Endothelial cell of umbilical vein (primary cell): Measurements from ENCODE around the gene SLC25A48. TPM values are rescaled to one million over a fixed set of nuclear protein-coding genes. Genes with fewer than 3 reads are reported as not detected.

ENCODE experiments used
- BruUV-seq: library from RNA; stranded (reverse); fragments of 400-500 nt; replicated peaks from 2 replicates; lab custom pipeline; 2021; lab: Mats Ljungman, UMichigan
- CTCF ChIA-PET: fragments of 300-600, 350-600 bp; sonication (Branson Sonifier 250); formaldehyde crosslinking; loops from one replicate; lab custom pipeline; 2021; ENCODE audit warnings: antibody characterized with exemption, inconsistent platforms; lab: Charles Lee
- POLR2A ChIA-PET: fragments of 300-600, 350-600 bp; sonication (Branson Sonifier 250); formaldehyde crosslinking; loops from one replicate; lab custom pipeline; 2021; ENCODE audit warnings: antibody characterized with exemption, inconsistent platforms; lab: Charles Lee
- DNase-seq: peaks from one replicate; pipeline ENCODE4 v3.0.0-alpha.2; 2011; ENCODE audit warnings: low read depth, low spot score
- FAIRE-seq: peaks from 2 replicates; lab custom pipeline; 2011; peaks lifted over from hg19 to GRCh38; lab: Jason Lieb, UNC
- H2AFZ ChIP-seq: 2 replicates; pipeline ENCODE4 v1.6.0; 2012; ENCODE audit warnings: low read depth, low read length, control low read depth, inconsistent platforms
- H3K27ac ChIP-seq: 2 replicates; pipeline ENCODE4 v1.5.1; 2011; ENCODE audit warnings: low read depth, mild to moderate bottlenecking, control low read depth, low read length, moderate library complexity; ENCODE audit not compliant: insufficient read depth
- H3K27me3 ChIP-seq, 2 experiments: 2 replicates each; pipeline versions ENCODE4 v1.6.0 to v1.6.1; 2011; ENCODE audit warnings: low read length in 2 of 2, mixed read lengths in 1 of 2; ENCODE audit not compliant: control insufficient read depth in 2 of 2, insufficient read depth in 2 of 2
- H3K36me3 ChIP-seq, 2 experiments: 2 replicates in 1 of 2; 3 replicates in 1 of 2; pipeline ENCODE4 v1.5.1; 2011; ENCODE audit warnings: low read length in 2 of 2, mild to moderate bottlenecking in 1 of 2, moderate library complexity in 1 of 2; ENCODE audit not compliant: control insufficient read depth in 2 of 2, insufficient read depth in 2 of 2; ENCODE audit errors: extremely low read depth in 1 of 2
- H3K4me1 ChIP-seq: 3 replicates; pipeline ENCODE4 v1.5.1; 2011; ENCODE audit warnings: mild to moderate bottlenecking, low read length; ENCODE audit not compliant: control insufficient read depth, insufficient read depth; ENCODE audit errors: extremely low read depth
- H3K4me2 ChIP-seq: 2 replicates; pipeline ENCODE4 v1.6.1; 2011; ENCODE audit warnings: low read length, control low read depth, mixed read lengths; ENCODE audit not compliant: insufficient read depth
- H3K4me3 ChIP-seq, 3 experiments: fragments of 200-600 bp in 1 of 3; sonication (generic), shearing (Covaris generic) in 1 of 3; replicated peaks in 1 of 3; 2 replicates each; pipeline ENCODE4 v1.5.1; 2011 to 2016; ENCODE audit warnings: control low read depth in 3 of 3, low read length in 3 of 3, mild to moderate bottlenecking in 2 of 3, inconsistent platforms in 1 of 3, low read depth in 1 of 3, moderate library complexity in 1 of 3; ENCODE audit not compliant: insufficient read depth in 1 of 3
- H3K79me2 ChIP-seq: 2 replicates; pipeline ENCODE4 v1.6.0; 2012; ENCODE audit warnings: low read length, inconsistent platforms; ENCODE audit not compliant: control insufficient read depth, insufficient read depth
- H3K9ac ChIP-seq: replicated peaks from 2 replicates; pipeline ENCODE3; 2011; ENCODE audit warnings: low read length, control low read depth; ENCODE audit not compliant: insufficient read depth; ENCODE audit errors: extremely low read depth
- H3K9me1 ChIP-seq: replicated peaks from 3 replicates; pipeline ENCODE4 v1.6.0; 2011; ENCODE audit warnings: mild to moderate bottlenecking, low read length; ENCODE audit not compliant: control insufficient read depth, insufficient read depth; ENCODE audit errors: extremely low read depth
- H3K9me3 ChIP-seq: replicated peaks from 2 replicates; pipeline ENCODE4 v1.5.1; 2012; ENCODE audit warnings: low read length, inconsistent platforms; ENCODE audit not compliant: control insufficient read depth, insufficient read depth
- H4K20me1 ChIP-seq: replicated peaks from 2 replicates; pipeline ENCODE3; 2011; ENCODE audit warnings: mild to moderate bottlenecking, low read length; ENCODE audit not compliant: control insufficient read depth, insufficient read depth; ENCODE audit errors: extremely low read depth
- EZH2 ChIP-seq: IDR thresholded peaks from 2 replicates; pipeline ENCODE4 v1.6.1; 2012; ENCODE audit warnings: borderline replicate concordance, low read depth, mild to moderate bottlenecking, moderate library complexity, low read length, inconsistent platforms; ENCODE audit not compliant: severe bottlenecking
- FOS ChIP-seq: IDR thresholded peaks from 2 replicates; pipeline ENCODE4 v1.6.1; 2011; ENCODE audit warnings: mild to moderate bottlenecking, low read length, moderate library complexity, borderline replicate concordance; ENCODE audit not compliant: insufficient read depth
- GATA2 ChIP-seq: IDR thresholded peaks from 2 replicates; pipeline ENCODE4 v1.7.0; 2011; ENCODE audit warnings: low read depth, mild to moderate bottlenecking, moderate library complexity, mixed read lengths, low read length; ENCODE audit not compliant: insufficient read length, insufficient read depth
- JUN ChIP-seq: IDR thresholded peaks from 2 replicates; pipeline ENCODE4 v1.6.1; 2011; ENCODE audit warnings: borderline replicate concordance, low read depth; ENCODE audit not compliant: insufficient read length, insufficient read depth
- MYC ChIP-seq: IDR thresholded peaks from one replicate; pipeline ENCODE4 v1.6.1; 2011; ENCODE audit warnings: mild to moderate bottlenecking, low read depth, low read length
- POLR2A ChIP-seq: IDR thresholded peaks from 2 replicates; pipeline ENCODE4 v1.6.1; 2012; ENCODE audit warnings: low read depth, mild to moderate bottlenecking, control low read depth, low read length
- POLR2AphosphoS5 ChIP-seq: IDR thresholded peaks from 2 replicates; pipeline ENCODE4 v1.6.1; 2012; ENCODE audit warnings: low read depth, mild to moderate bottlenecking, control low read depth, low read length, moderate library complexity; ENCODE audit not compliant: insufficient read depth
- dilution Hi-C: fragments of 300-500 bp; cut with MboI; formaldehyde crosslinking; loops from one replicate; pipeline ENCODE4 v1.15.0; 2019; ENCODE audit warnings: low sequenced_read_pairs; ENCODE audit not compliant: extremely low pct_ligation_motif_present
- intact Hi-C: fragments of 100-400 bp; cut with micrococcal nuclease; formaldehyde crosslinking; loops from one replicate; pipeline ENCODE4 v1.10.0; 2022
- polyA plus RNA-seq, 4 experiments: library from polyadenylated mRNA; depleted of rRNA in 3 of 4; stranded (reverse) in 3 of 4; unstranded in 1 of 4; fragments of >200 nt; gene quantifications; 2 replicates each; pipeline versions ENCODE4 v1.2.1 to v1.2.3, GENCODE V29; 2011 to 2012; ENCODE audit warnings: missing spikeins in 1 of 4
- total RNA-seq: library from RNA; stranded (reverse); gene quantifications from 2 replicates; pipeline ENCODE4 v1.2.3, GENCODE V29; 2021
- TF ChIP-seq, protein P1 (sequence below), 2 donors: IDR thresholded peaks; 1 replicate in 1 of 2; 2 replicates in 1 of 2; pipeline ENCODE4 v1.5.1; 2011; ENCODE audit warnings: low read length in 2 of 2, mild to moderate bottlenecking in 2 of 2, moderate library complexity in 2 of 2, control low read depth in 1 of 2, inconsistent platforms in 1 of 2, low read depth in 1 of 2; ENCODE audit not compliant: insufficient read depth in 1 of 2; ENCODE audit errors: extremely low read depth in 1 of 2
- TF ChIP-seq, protein P2 (sequence below): IDR thresholded peaks from 2 replicates; pipeline ENCODE4 v1.6.1; 2011; ENCODE audit not compliant: insufficient read depth, insufficient read length

SLC25A48 gene
- total and polyA plus RNA-seq, 2 donors (not counting 3 experiments of a cell fraction or from before 2014, with no cell fraction given): not detected

DNA sequence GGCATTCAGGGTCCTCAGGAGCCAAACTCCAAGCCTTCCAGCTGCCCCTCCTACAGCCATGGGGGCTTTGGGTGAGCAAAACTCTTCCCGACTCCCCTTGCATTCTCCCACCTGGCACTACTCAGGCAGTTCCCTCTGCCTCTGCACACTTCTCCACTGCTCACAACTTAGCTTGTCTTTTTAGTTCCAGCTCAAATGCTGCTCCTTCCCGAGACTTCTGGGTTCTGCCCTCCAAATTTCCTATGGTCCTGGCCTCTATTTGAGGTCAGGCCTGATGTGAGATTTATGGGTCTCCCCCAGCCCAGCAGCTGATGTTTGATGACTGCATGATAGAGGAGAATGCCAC lies 5.7 kb upstream of the SLC25A48 start:
- FAIRE-seq: no peak
- TF ChIP-seq, protein P1, sequence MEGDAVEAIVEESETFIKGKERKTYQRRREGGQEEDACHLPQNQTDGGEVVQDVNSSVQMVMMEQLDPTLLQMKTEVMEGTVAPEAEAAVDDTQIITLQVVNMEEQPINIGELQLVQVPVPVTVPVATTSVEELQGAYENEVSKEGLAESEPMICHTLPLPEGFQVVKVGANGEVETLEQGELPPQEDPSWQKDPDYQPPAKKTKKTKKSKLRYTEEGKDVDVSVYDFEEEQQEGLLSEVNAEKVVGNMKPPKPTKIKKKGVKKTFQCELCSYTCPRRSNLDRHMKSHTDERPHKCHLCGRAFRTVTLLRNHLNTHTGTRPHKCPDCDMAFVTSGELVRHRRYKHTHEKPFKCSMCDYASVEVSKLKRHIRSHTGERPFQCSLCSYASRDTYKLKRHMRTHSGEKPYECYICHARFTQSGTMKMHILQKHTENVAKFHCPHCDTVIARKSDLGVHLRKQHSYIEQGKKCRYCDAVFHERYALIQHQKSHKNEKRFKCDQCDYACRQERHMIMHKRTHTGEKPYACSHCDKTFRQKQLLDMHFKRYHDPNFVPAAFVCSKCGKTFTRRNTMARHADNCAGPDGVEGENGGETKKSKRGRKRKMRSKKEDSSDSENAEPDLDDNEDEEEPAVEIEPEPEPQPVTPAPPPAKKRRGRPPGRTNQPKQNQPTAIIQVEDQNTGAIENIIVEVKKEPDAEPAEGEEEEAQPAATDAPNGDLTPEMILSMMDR (IDR thresholded peaks at IDR 0.05; ENCODE audit: extremely low read depth in 1 of 2, insufficient read depth in 1 of 2, low read depth in 1 of 2, low read length in 2 of 2): no peak
- TF ChIP-seq JUN (no peak), POLR2AphosphoS5 (no peak), GATA2 (no peak), POLR2A (no peak), MYC (no peak), EZH2 (no peak), FOS (no peak)
- TF ChIP-seq, protein P2, sequence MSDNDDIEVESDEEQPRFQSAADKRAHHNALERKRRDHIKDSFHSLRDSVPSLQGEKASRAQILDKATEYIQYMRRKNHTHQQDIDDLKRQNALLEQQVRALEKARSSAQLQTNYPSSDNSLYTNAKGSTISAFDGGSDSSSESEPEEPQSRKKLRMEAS: no peak
- ChIA-PET CTCF (interaction anchor here (1.1 to 4.7 kb wide), 3 partner anchors 262 to 370 kb away, joined by 3 to 35 read pairs (median 31); no protein-coding TSS in a partner anchor), POLR2A (no interaction called here)
- H3K4me2 ChIP-seq: no peak overlapping the region
- H3K9me3 ChIP-seq: no peaks in the 10 kb centered on the region
- no peaks in the 10 kb centered on the region for H3K27me3 ChIP-seq
- no peak for DNase-seq
- no TSS peak for BruUV-seq
- no peak overlapping the region for H2AFZ ChIP-seq
- no peaks in the 10 kb centered on the region for H3K36me3 ChIP-seq
- no peak overlapping the region for H3K9ac ChIP-seq
- no peaks in the 10 kb centered on the region for H3K9me1 ChIP-seq
- intact Hi-C loops: no loop called here
- no peaks in the 10 kb centered on the region for H3K4me1 ChIP-seq
- no peaks in the 10 kb centered on the region for H3K79me2 ChIP-seq
- H3K27ac ChIP-seq: no peak overlapping the region
- H3K4me3 ChIP-seq: no peak overlapping the region
- no peaks in the 10 kb centered on the region for H4K20me1 ChIP-seq
- dilution Hi-C loops: loop anchor here (25.0 kb wide), 2 partner anchors 91 to 241 kb away; partner anchors contain the start of gene CXCL14
